ENCODE data around the gene NDUFS4. TPM values are rescaled to one million over a fixed set of nuclear protein-coding genes. Genes with fewer than 3 reads are reported as not detected.

NDUFS4 gene
- total RNA-seq, 1 donor from 2014 or later = 67.1 TPM

Other genes starting within 250 kb of the NDUFS4 start
- 0.74 TPM for gene FST, start 80.0 kb upstream of the NDUFS4 start, total RNA-seq